Activated naive CD4-positive, alpha-beta T cell treated with anti-CD3 and anti-CD28 coated beads, Interleukin-2, amount 50 U/mL, for 16 hours (primary cell): ENCODE results near the gene CLDN11.

ENCODE experiments used
- DNase-seq: peaks from one replicate; pipeline ENCODE4 v3.0.0-alpha.2; 2020

The CLDN11 gene

GRCh38 chr3:170428095-170428494 is 9.4 kb downstream of the CLDN11 start:
- DNase-seq = no peak

DNA sequence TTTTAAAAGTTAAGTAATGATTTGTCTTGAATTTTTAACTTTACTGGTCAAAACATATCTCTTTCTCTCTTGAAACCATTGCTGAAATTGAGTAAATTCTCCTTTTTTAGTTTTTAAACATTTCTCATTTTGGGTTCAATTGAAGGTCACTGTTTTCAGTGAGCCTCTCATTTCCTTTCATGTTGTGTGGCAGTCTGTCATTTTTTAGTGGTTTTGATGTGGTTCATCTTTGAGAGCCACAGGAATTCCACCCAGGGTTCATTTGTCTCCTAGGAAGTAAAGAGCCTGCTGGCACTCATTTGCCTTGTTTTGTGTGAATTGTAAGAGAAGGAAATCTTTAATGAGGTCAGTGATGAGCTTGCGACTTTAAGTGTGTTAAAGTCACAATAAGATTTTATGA is 10.4 kb downstream of the CLDN11 start:
- no peak for DNase-seq

GRCh38 chr3:170431054-170431453 is 12.4 kb downstream of the CLDN11 start:
- no peak for DNase-seq

- DNase-seq = no peak
Observed at GRCh38 chr3:170432416-170432815, 13.7 kb downstream of the CLDN11 start.

GRCh38 chr3:170436697-170437096 is 18.0 kb downstream of the CLDN11 start:
- DNase-seq = no peak

DNA sequence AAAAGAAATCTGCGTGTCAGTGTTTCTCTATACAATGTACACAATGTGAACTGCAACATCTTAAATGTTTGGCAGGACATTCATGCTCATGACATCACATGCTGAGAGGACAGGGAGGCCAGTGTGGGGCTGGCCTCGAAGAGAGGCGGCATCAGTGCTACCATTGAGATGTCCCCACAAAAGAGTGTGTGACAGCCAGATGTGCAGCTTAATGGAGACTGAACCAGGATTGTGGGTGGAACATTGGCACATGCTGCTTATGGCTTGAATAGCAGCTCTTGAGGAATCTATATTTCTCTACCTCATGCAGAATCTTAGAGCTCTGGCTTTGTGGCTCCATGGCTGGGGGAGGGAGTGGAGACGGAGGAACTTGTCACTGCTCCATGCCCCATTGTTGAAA is 18.5 kb downstream of the CLDN11 start:
- DNase-seq = no peak

GRCh38 chr3:170437696-170438407 is 19.2 kb downstream of the CLDN11 start:
- DNase-seq = no peak

- no peak for DNase-seq
Observed at GRCh38 chr3:170438836-170439235, 20.2 kb downstream of the CLDN11 start.

GRCh38 chr3:170440344-170440743 is 21.7 kb downstream of the CLDN11 start:
- DNase-seq = no peak

- DNase-seq = no peak
Observed at GRCh38 chr3:170441412-170441811, 22.7 kb downstream of the CLDN11 start.

DNA sequence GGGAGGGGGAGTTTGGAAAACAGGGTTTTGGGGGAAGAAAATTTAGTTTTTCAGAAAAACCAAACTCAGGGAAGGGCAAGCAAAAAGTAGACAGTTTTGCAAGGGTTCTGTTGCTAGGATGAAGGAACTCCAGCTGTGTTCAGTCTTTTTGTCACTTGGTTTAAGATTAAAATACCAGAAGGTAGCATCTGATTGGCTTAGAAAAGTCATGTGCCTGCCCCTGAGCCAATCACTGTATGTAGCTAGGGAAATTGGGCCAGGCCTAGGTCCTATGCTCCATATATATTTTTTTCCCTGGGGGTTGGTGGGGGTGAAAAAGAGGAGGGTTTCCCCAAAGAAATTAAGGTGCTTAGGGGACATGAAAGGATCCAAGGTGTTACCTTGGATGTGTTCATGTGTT is 24.3 kb downstream of the CLDN11 start:
- no peak for DNase-seq

DNA sequence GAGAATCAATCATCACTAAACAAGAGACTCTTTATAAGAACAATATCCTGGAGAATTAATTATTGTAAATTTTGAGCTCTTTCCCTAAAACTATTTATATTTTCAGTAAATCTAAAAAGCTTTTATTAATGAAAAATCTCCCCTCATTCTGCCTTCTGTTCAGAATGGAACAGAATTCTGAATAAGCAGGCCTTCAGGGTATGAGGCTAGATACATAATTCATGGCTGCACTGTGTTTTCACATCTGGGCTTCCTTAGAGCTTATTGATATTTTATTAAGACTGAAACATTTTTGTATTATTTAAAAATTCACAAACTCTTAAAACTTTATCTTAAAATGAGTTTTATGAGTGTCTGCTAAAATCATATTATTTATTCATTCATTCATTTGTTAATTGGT is 24.8 kb downstream of the CLDN11 start:
- no peak for DNase-seq

DNA sequence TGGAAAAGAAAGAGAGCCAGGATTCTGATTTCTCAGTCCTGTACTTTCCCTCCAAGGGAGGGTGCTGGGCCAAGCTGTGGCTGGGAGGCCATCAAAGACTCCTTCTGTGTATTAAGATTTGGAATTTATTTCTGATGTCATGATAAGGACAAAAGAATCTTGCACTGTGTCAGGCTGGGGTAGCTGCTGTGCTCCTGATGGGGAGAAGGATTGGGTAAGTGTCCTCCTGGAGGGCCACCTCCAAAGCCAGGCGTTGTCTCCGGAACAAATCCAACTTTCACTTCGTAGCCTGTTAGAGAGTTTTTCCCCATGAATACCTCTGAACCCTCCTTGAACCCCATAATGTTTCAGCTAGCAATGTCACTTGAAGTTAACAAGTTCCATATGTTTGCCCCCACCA is 29.9 kb downstream of the CLDN11 start:
- no peak for DNase-seq

DNA sequence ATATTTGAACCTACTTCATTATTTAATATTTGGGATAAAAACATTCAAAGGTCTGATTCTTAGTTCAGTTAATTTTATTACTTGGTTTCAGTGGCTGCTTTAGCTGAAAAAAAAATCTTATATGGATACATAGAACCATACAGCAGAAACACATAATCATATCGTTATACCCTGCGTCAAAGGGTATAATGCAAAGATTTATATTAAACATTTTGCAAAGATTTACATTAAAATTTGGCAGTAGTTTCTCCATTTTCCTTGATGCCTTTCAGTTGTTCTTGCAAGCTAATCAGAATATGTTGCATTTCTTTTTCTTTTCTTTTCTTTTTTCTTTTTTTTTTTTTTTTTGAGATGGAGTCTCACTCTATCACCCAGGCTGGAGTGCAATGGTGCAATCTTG is 31.4 kb downstream of the CLDN11 start:
- DNase-seq = no peak

DNA sequence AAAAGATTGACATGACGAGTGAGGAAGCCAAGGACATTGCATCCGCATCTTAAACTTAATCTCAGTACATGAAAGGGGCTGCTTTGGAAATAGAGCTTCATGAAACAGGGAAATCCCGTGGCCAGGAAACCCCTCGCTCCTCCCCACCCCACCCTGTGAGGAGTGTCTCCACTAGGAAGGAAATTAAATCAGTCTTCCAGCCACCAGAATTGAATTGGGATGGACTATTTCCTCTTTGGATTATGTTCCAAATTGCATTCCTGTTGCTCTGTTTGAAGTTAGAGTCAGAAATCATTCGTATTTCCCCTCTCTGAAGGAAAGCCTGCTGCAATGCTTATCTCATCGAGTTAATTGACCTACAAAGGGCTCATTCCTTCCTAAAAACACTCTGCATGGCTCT is 35.8 kb downstream of the CLDN11 start:
- DNase-seq = no peak

DNA sequence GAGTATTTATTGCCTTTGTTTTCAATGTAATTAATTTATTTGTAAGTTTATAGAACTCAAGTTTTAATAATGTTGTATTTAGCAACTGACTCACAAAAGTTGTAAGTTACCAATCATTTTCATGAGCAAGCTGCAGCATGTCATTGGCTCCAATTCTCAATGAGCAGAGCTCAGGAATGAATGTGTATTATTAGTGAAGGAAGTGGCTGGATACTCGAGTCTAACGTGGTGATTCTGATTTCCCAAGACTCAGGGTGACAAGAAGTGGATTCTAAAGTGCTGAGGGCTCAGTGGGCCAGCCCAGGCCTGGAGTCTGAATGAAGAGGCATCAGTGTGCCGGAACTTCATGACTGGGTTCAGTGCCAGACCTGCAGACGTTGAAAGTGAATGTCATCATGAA is 39.6 kb downstream of the CLDN11 start:
- no peak for DNase-seq

DNA sequence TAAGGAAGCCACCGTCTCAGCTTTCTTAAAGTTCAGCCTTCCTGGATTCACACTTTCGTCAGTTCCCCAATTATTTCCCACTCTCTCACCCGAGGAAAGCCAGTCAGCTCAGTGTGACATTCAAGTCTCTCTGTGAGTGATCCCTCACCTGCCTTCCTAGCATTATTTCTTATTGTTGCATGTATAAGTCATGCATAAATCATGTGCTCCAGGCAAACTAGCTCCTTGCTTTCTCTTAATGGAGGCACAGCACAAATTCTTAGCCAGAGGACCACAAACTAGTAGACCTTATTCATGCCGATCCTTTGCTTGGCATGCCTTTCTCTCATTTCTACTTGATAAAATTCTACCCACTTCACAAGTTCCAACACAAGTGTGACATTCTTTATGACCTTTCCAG is 44.3 kb downstream of the CLDN11 start:
- DNase-seq = no peak

DNA sequence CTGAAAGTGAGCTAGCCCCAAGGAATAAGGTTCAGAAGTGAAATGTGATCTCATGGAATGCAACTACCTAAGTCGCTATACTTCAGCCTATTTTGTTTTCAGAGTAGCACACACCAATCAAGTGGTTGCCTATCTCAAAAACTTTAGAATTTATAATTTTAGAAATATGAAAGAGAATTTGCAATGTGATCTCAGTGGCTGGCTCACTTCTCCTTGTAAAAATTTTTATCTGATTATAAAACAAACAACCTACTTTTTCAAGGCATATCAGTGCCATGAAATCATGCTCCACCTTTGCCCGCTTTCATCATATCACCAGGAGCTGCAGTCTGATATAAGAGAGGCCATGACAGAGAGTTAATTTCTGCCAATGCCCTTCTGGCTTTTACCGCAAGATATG is 47.3 kb downstream of the CLDN11 start:
- DNase-seq = no peak

- DNase-seq = no peak
Observed at GRCh38 chr3:170467007-170467406, 48.3 kb downstream of the CLDN11 start.

DNA sequence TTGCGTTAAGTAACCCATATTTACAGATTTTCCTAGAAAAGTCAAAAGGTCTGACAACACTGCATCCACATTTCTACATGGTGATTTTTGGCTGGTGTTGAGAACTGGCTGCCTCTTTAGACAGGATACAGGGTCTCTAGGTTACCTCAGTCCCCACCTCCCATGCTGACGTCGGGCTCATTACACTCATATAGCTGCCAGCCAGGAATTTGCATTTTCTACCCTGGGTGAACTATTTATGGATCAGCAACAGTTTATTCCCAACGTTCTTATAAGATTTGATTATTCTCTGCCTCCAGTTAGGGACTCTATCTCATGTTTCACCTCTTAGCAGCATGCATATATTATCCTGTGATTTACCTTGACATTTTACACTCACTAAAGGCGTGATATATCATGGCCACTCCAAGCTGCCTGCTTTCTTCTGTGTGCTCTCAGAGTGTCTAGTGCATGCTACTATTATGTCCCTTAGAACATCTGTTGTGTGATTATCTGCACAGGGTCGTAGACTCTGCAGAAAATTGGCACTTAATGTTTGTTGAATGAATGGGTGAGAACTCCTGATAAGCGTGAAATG is 49.0 kb downstream of the CLDN11 start:
- no peak for DNase-seq

DNA sequence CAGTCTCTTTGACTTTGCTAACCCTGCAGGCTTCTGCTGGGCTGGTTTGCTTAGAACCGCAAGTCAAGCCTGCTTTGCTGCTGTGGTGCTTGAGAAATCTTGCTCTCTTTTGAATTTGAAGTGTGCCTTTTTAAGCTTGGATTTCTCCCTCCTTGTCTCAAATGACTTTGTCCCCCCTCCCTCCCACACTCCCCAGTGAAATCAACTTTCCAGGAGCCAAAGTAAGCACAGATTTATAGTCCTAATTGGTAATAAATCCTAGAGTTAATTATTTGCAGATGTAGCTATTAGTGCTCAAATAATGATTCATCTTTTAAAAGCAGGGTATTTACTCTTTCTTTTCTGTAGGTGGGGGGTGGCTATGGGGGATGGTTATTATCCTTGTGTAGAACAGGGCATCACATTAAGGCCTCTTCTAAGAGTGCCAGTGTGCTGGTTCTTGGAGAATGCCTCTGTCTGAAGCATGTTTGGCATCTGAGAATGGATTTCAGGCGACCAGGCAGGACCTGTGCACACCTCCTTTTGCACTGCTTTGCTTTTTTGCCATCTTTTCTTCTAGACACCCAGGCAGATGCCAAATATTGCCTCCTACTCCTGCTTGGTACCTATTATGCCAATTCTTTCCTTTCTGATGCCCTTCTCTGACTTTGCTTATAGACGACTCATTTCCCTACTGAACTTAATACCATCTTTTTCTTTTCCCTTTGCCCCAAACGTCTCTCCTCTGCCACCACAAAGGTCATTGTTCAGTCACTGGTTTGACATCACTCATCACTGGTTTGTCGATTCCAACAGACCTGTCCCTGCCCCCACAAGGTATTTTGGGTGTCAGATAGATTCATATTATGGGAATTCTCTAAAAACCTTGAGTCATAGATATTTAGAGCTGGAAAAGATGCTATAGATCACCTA is 50.7 kb downstream of the CLDN11 start:
- DNase-seq = no peak

GRCh38 chr3:170470063-170471016 is 51.7 kb downstream of the CLDN11 start:
- DNase-seq = no peak

GRCh38 chr3:170471149-170471548 is 52.5 kb downstream of the CLDN11 start:
- no peak for DNase-seq
